Measurements from ENCODE around the gene PLEKHA5.
A peak's percentile ranks its signal among the peaks of the same experiment; 100 is the strongest.

PLEKHA5 gene

GRCh38 chr12:19230896-19231295 lies 101.4 kb downstream of the PLEKHA5 start:
- ATAC-seq (no peak), DNase-seq (no peak)

GRCh38 chr12:19234171-19234704 lies 104.7 kb downstream of the PLEKHA5 start:
- DNase-seq = no peak

GRCh38 chr12:19234981-19235871 lies 105.7 kb downstream of the PLEKHA5 start:
- ATAC-seq (peak; percentile 19), DNase-seq (no peak)

More at GRCh38 chr12:19234171-19234704, 104.7 kb downstream of the PLEKHA5 start:
- no peak for ATAC-seq

GRCh38 chr12:19236656-19237055 lies 107.1 kb downstream of the PLEKHA5 start:
- DNase-seq (no peak), ATAC-seq (no peak)

- ATAC-seq (no peak), DNase-seq (no peak)
Observed at GRCh38 chr12:19238540-19238939, 109.0 kb downstream of the PLEKHA5 start.

GRCh38 chr12:19239102-19239501 lies 109.6 kb downstream of the PLEKHA5 start:
- DNase-seq (no peak), ATAC-seq (no peak)

- ATAC-seq (no peak), DNase-seq (no peak)
Observed at GRCh38 chr12:19239616-19240234, 110.2 kb downstream of the PLEKHA5 start.

GRCh38 chr12:19242581-19242980 lies 113.0 kb downstream of the PLEKHA5 start:
- DNase-seq = no peak

GRCh38 chr12:19243551-19243950 lies 114.0 kb downstream of the PLEKHA5 start:
- DNase-seq (no peak), ATAC-seq (no peak)

More at GRCh38 chr12:19242581-19242980, 113.0 kb downstream of the PLEKHA5 start:
- no peak for ATAC-seq

GRCh38 chr12:19244312-19244711 lies 114.8 kb downstream of the PLEKHA5 start:
- ATAC-seq = no peak
- DNase-seq = no peak

GRCh38 chr12:19245106-19245505 lies 115.6 kb downstream of the PLEKHA5 start:
- ATAC-seq (no peak), DNase-seq (no peak)

GRCh38 chr12:19245666-19246065 lies 116.1 kb downstream of the PLEKHA5 start:
- no peak for DNase-seq
- ATAC-seq = no peak

- ATAC-seq = no peak
- no peak for DNase-seq
Observed at GRCh38 chr12:19246933-19247332, 117.4 kb downstream of the PLEKHA5 start.

- DNase-seq (no peak), ATAC-seq (no peak)
Observed at GRCh38 chr12:19248929-19249602, 119.5 kb downstream of the PLEKHA5 start.

GRCh38 chr12:19251481-19252132 lies 122.1 kb downstream of the PLEKHA5 start:
- no peak for DNase-seq
- ATAC-seq = no peak

- ATAC-seq (no peak), DNase-seq (no peak)
Observed at GRCh38 chr12:19260135-19260534, 130.6 kb downstream of the PLEKHA5 start.

- DNase-seq = no peak
- no peak for ATAC-seq
Observed at GRCh38 chr12:19261773-19262172, 132.2 kb downstream of the PLEKHA5 start.

GRCh38 chr12:19263672-19264071 lies 134.1 kb downstream of the PLEKHA5 start:
- no peak for ATAC-seq
- DNase-seq = no peak

GRCh38 chr12:19273482-19274330 lies 144.2 kb downstream of the PLEKHA5 start:
- DNase-seq (peak; percentile 32), ATAC-seq (peak; percentile 81)

- no peak for DNase-seq
- no peak for ATAC-seq
Observed at GRCh38 chr12:19276767-19277166, 147.2 kb downstream of the PLEKHA5 start.

- ATAC-seq = no peak
Observed at GRCh38 chr12:19277711-19278110, 148.2 kb downstream of the PLEKHA5 start.

More at GRCh38 chr12:19277711-19278110, 148.2 kb downstream of the PLEKHA5 start:
- DNase-seq = no peak
